GM12801 (cell line): ENCODE data around the gene ATP5ME.

Source experiments
- TF ChIP-seq, protein P1 (sequence below): IDR thresholded peaks from one replicate; pipeline ENCODE4 v1.5.1; 2011; ENCODE audit warnings: control low read depth; ENCODE audit not compliant: insufficient read length; ENCODE audit errors: extremely low read depth

Gene ATP5ME

DNA sequence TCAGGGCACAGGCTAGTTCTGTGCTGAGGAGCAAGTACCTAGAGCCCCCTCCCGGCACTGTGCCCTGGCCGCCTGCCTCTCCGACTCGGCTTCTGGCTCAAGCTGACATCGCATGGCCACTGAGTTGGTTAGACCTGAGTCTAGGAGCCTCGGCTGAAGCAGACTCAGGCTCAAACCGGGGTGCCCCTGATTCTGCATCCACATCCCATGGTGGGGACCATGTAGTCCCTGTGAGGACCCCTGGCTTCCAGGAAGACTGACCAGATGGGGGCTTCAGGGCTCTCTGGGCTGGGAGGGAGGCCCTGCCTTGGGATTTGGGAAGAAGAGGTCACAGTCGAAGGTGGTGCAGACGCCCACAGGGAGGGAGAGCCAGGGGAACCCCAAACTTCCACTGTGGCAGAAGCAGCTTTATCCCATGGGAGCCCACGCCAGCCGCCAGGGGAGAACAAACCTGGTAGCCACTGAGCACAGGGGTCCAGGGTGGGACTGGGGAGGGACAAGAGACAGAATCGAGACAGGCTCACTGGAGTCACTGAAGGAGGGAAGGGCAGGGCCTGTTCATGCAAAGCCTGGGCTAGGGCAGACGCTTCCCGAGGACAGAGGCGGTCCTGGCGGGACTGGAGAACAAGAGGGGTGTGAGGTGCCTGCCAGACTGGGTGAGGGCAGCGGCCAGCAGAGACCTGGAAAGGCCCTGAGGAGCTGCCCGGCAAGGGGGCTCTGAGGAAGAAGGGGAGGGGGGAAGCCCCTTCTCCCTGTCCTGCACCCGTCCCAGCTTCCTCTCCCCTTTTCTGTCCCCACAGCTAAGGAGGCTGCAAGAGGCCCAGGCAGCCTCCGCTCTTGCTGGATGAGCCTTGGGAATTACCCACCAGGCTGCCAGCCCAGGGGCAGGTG lies 47.6 kb downstream of the ATP5ME start:
- TF ChIP-seq, protein P1, sequence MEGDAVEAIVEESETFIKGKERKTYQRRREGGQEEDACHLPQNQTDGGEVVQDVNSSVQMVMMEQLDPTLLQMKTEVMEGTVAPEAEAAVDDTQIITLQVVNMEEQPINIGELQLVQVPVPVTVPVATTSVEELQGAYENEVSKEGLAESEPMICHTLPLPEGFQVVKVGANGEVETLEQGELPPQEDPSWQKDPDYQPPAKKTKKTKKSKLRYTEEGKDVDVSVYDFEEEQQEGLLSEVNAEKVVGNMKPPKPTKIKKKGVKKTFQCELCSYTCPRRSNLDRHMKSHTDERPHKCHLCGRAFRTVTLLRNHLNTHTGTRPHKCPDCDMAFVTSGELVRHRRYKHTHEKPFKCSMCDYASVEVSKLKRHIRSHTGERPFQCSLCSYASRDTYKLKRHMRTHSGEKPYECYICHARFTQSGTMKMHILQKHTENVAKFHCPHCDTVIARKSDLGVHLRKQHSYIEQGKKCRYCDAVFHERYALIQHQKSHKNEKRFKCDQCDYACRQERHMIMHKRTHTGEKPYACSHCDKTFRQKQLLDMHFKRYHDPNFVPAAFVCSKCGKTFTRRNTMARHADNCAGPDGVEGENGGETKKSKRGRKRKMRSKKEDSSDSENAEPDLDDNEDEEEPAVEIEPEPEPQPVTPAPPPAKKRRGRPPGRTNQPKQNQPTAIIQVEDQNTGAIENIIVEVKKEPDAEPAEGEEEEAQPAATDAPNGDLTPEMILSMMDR, result no peak

DNA sequence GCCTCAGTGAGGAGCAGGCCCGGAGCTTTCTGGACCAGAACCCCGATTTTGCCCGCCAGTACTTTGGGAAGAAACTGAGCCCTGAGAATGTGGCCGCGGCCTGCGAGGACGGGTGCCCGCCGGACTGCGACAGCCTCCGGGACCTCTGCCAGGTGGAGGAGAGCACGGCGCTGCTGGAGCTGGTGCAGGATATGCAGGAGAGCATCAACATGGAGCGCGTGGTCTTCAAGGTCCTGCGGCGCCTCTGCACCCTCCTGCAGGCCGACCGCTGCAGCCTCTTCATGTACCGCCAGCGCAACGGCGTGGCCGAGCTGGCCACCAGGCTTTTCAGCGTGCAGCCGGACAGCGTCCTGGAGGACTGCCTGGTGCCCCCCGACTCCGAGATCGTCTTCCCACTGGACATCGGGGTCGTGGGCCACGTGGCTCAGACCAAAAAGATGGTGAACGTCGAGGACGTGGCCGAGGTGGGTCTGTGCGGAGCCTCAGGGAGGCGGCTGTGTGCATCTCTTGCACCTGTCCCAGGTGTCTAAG lies 48.4 kb downstream of the ATP5ME start:
- TF ChIP-seq, protein P1, result no peak

DNA sequence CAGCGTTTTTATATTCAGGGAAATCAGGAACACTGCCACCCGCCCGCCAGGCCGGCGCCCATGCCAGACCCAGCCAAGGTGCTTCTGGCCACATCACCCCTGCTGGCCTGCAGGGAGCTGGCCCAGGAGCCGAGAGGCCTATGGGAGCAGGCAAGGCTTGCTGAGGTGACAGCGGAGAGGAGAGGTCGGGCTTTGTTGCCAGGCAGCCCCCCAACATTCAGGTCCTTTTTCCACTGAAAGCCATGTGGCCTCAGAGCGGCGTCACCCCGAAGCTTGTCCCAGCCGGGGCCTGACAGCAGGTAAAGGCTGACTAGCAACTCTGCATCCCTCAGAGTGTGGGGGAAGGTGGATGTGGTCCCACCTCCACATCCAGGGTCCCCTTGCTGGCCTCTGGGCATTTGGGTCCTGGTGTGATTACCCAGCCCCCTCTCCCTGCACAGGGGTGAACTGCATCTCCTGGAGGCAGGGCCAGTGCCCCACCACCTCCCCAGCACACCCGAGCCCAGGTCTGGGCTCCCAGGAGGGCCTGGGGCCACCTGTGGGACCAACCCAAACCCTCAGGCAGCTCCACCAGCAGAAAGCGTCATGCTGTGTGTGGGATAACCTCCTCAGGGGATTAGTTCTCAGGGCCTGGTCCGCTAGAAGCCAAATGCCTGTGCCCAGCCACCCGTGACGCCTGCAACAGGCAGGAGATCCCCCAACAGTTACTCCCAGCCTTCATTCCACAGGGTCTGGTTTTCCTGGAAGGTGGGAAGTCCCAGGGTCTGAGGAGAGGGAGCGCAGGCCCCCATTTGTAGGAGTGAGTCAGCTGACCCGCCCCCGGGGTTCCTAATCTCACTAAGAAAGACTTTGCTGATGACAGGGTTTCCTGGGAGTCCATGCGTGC lies 49.1 kb downstream of the ATP5ME start, which contains the start of gene PDE6B:
Gene PDE6B, plus strand, starts transcription at position 869 of the 886 bp plus-strand sequence. CDS start 54 bp downstream, outside the sequence.
- TF ChIP-seq, protein P1, result no peak

DNA sequence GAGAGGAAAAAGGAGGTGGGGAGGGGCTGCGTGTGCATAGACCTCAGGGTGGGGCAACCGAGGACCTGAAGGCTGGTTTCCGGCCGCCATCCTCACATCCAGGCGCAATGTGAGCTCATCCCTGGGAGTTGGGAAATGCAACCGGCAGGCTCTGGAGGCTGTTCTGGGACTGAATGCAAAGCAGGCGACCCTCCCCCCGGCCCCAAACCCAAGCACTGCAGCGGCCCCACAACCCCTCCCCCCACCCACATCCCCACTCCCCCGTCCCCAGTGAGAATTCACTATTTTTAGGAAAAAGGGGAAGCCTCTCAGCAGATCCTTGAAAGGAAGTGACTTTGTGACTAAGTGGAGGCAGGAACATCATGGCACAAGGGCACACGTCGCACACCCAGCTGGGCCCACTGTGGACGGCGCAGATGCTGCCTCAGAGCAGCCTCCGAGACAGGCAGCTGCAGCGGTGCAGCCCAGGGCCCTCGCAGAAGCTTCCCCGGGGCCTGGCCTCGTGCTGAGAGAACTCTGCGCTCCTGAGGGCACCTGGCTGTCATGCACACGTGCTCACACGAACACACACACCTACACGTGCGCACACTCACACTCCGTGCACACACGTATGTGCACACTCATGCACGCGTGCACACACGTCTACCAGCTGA lies 50.0 kb downstream of the ATP5ME start:
- TF ChIP-seq, protein P1, result no peak

DNA sequence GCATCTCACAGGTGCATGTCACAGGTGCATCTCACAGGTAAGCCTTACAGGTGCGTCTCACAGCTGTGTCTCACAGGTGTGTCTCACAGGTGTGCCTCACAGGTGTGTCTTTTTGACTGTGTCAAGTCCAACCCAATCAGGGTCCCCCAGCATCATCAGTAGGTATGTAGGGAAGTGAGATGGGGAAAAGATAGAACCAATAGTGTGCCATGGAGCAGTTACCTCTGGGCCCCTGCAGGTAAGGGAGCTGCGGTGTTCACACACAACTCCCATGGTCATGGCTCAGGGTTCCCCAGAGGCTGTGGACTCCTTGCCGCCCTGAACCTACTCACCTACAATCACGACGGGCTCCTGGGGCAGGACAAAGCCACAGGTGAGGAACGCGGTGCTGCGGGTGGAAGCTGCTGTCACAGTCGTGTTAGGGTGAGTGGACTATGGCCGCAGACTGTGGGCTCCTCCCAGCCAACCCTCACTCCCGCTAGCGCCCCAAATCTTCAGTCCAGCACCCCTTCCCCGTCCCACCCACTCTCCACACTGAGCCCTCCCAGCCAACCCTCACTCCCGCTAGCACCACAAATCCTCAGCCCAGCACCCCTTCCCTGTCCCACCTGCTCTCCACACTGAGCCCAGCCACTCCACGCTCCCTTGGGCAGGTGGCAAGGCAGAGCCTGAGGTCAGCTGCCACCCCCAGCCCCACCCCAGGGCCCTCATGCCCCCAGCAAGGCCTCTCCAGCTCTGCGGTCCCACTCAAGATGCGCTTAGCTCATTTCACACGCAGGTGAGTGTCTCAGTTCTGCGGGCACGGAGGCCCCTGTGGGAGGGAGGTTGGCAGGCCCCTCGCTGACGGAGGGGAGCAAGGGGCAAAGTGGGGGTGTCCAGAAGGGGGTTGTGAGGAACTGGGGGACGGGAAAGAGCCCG lies 50.8 kb downstream of the ATP5ME start:
- TF ChIP-seq, protein P1, result no peak
